Measurements from ENCODE around the gene CLEC20A.

The CLEC20A gene

DNA sequence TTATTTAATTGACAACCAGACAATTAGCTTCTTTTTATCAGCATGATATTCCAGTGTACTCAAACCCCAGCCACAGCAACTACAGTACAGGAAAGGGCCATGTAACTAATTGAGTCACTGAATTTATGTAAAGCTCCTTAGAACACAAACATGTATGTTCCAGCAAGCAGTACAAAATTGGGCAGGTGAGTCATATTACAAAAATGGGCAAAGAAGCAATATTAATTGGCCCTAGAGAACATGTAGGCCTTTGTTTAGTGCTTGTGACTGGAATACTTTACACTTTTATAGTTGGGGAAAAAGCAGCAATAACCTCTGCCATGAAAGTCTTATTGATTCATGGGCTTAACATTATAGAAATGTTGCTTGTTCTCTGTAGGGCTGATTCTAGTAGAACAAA is 31.8 kb downstream of the CLEC20A start:
- no peak for DNase-seq

GRCh38 chr1:178464566-178464965 is 32.2 kb downstream of the CLEC20A start:
- no peak for DNase-seq

DNA sequence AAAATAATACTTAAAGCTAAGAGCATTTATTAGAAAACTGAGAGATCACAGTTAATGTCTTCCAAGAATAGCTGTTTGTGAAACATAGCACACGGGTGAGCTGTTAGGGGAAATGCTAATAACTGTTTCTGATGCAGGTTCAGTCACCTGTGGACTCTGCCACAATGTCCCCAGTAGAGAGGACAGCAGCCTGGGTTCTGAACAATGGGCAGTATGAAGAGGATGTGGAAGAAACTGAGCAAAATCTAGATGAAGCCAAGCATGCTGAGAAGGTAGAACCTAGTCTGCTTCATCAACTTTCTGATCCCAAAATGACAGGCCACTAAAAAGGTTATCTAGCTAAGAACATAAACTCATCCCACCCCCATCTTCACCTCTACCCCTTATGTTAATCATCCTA is 32.6 kb downstream of the CLEC20A start:
- no peak for DNase-seq

DNA sequence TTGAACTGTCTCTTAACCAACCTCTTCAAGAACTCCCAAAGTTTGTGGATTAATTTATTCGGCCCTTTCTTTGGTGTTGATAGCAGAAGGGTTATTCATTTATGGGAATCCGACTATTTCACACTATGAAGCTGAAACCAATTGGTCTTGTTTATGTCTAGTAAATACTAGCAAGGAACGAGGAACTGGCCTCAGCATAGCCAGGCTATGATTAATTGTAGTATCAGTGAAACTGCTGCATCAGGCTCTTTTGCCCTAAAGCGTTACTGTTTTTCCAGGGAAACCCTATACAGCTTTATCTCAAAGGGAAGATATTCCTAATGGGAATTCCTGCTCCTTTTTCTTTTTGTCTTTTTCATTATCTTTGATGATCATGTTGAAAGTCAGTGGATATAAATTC is 35.1 kb downstream of the CLEC20A start:
- no peak for DNase-seq

GRCh38 chr1:178461104-178461503 is 35.7 kb downstream of the CLEC20A start:
- no peak for DNase-seq

GRCh38 chr1:178458203-178458602 is 38.6 kb downstream of the CLEC20A start:
- DNase-seq, result no peak

GRCh38 chr1:178457651-178458050 is 39.1 kb downstream of the CLEC20A start:
- no peak for DNase-seq

GRCh38 chr1:178456472-178456871 is 40.3 kb downstream of the CLEC20A start:
- DNase-seq, result no peak

DNA sequence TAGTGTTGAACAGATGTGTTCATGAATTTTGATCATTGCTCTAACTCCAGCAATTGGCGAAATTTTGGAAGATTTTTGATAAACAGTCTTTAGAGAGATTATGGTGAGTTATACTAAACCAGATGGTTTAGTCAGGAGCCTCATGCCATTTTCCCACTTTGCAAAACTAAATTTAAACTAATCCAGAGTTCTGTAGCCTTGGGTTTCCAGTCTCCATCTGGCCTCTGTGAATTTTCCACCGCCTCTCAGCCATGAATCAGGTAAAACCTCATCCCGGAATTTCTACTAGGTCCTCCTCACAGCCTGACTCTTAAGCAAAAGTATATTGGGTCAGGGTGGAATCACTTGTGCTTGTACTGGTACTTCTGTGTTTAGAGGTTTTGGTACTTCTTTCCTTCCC is 44.8 kb downstream of the CLEC20A start:
- DNase-seq, result no peak

- DNase-seq, result no peak
Observed at GRCh38 chr1:178451529-178451928, 45.2 kb downstream of the CLEC20A start.

- no peak for DNase-seq
Observed at GRCh38 chr1:178450871-178451270, 45.9 kb downstream of the CLEC20A start.

DNA sequence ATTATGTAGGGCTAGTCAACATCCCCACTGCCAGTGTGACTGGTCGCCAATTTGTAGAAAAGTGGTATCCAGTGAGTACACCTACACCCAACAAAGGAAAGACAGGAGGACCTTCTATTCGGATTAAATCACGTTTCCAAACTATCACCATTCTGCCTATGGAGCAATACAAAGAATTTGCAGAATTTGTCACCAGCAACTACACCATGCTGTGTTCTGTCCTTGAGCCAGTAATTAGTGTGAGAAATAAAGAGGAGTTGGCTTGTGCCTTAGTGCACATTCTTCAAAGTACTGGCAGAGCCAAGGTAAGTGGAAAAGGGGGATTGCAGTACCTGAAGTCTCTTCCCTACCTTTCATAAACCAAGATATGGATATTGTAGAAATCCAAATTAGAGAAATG is 53.8 kb downstream of the CLEC20A start:
- no peak for DNase-seq

- DNase-seq, result no peak
Observed at GRCh38 chr1:178438432-178438831, 58.3 kb downstream of the CLEC20A start.

DNA sequence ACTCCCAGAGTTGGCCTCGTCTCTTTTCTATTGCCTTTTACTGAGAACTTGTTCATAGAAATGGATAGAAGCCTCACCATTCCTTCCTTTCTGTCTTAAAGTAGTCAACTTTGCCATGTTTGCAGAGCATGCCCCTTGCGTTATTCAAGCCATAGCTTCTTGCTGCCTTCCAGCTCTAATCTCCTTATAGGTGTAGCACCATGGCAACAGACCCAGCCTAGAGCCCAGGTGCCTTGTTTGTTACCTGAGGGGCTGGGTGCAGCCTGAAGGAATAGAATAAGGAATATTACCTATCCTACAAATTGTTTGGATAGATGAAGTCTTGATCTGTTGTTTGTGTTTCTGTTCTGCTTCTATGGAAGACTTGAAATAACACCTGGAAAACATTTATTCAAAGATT is 59.9 kb downstream of the CLEC20A start:
- no peak for DNase-seq

- no peak for DNase-seq
Observed at GRCh38 chr1:178434899-178435435, 61.8 kb downstream of the CLEC20A start.

DNA sequence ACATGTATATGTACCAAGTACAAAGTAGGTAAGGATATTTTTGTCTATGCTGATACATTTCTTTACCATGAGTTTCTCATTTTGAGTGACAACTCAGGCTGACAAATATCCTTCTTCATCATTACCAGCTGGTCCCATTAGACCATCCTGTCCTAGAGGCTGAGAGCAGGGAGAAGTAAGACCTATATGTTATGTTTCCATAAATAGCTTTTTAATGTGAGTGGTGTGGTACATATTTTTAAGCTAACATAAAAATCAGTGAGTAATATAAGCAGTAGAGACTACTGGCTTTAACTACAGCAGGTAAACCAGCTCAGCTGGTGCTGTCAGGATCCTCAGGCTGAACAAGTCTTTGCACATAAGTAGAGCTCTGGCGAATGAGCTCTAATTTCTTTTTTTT is 62.4 kb downstream of the CLEC20A start:
- DNase-seq, result no peak

Data from CD4-positive, alpha-beta T cell treated with Interleukin-17A for 1 hour (primary cell).